GM18505 (cell line): Measurements from ENCODE around the gene SYT15B.
A peak's percentile ranks its signal among the peaks of the same experiment; 100 is the strongest.
"Not testable (repeated sequence)": the region's sequence is repeated elsewhere in the genome, so short reads cannot be mapped to it uniquely, and the experiment has no call there.

Source experiments
- ATAC-seq: cut with Tn5 transposase; IDR thresholded peaks from one replicate; pipeline ENCODE4 v1.9.1; 2021; ENCODE audit not compliant: unreplicated experiment

Gene SYT15B

GRCh38 chr10:47763554-47764175 is at the start of gene SYT15B:
Gene SYT15B, minus strand, starts transcription at chr10:47763592. Its CDS starts 952 bp downstream, at chr10:47762640.
- not testable (repeated sequence) for ATAC-seq

- ATAC-seq = not testable (repeated sequence)
Measured at GRCh38 chr10:47779590-47779989, 16.2 kb upstream of the SYT15B start.

GRCh38 chr10:47775361-47776231 is 12.2 kb upstream of the SYT15B start:
- ATAC-seq = not testable (repeated sequence)

GRCh38 chr10:47770745-47771144 is 7.4 kb upstream of the SYT15B start:
- not testable (repeated sequence) for ATAC-seq

GRCh38 chr10:47768578-47769115 is 5.3 kb upstream of the SYT15B start:
- not testable (repeated sequence) for ATAC-seq

- not testable (repeated sequence) for ATAC-seq
Measured at GRCh38 chr10:47768085-47768484, 4.7 kb upstream of the SYT15B start.

GRCh38 chr10:47767236-47767635 is 3.8 kb upstream of the SYT15B start:
- not testable (repeated sequence) for ATAC-seq

- ATAC-seq = not testable (repeated sequence)
Measured at GRCh38 chr10:47765232-47765631, 1.8 kb upstream of the SYT15B start.

- not testable (repeated sequence) for ATAC-seq
Measured at GRCh38 chr10:47762674-47763553, 478 bp downstream of the SYT15B start.

GRCh38 chr10:47758855-47759254 is 4.5 kb downstream of the SYT15B start:
- not testable (repeated sequence) for ATAC-seq

GRCh38 chr10:47756169-47756568 is 7.2 kb downstream of the SYT15B start:
- ATAC-seq = not testable (repeated sequence)

GRCh38 chr10:47753871-47754270 is 9.5 kb downstream of the SYT15B start:
- ATAC-seq = not testable (repeated sequence)

GRCh38 chr10:47753176-47753575 is 10.2 kb downstream of the SYT15B start:
- not testable (repeated sequence) for ATAC-seq

- not testable (repeated sequence) for ATAC-seq
Measured at GRCh38 chr10:47751821-47752220, 11.6 kb downstream of the SYT15B start.

- not testable (repeated sequence) for ATAC-seq
Measured at GRCh38 chr10:47750360-47750759, 13.0 kb downstream of the SYT15B start.

GRCh38 chr10:47746780-47747376 is 16.5 kb downstream of the SYT15B start:
- not testable (repeated sequence) for ATAC-seq

- ATAC-seq = not testable (repeated sequence)
Measured at GRCh38 chr10:47744881-47745280, 18.5 kb downstream of the SYT15B start.

- peak; percentile 81 for ATAC-seq
Measured at GRCh38 chr10:47743611-47744550, 19.5 kb downstream of the SYT15B start.

GRCh38 chr10:47740868-47741267 is 22.5 kb downstream of the SYT15B start:
- peak; percentile 68 for ATAC-seq
